H1 (cell line): Measurements from ENCODE around the gene SLC35F3. TPM values are rescaled to one million over a fixed set of nuclear protein-coding genes. Genes with fewer than 3 reads are reported as not detected.

ENCODE experiments used
- CTCF ChIA-PET: fragments of 300-600 bp; sonication (Branson Sonifier 250); formaldehyde crosslinking; loops from one replicate; lab custom pipeline; 2021; ENCODE audit not compliant: partially characterized antibody; lab: Charles Lee
- POLR2A ChIA-PET: fragments of 300-600 bp; sonication (Branson Sonifier 250); formaldehyde crosslinking; loops from one replicate; lab custom pipeline; 2021; ENCODE audit warnings: inconsistent platforms; ENCODE audit not compliant: partially characterized antibody; lab: Charles Lee
- DNase-seq, 2 experiments: peaks; one replicate each; pipeline versions ENCODE4 v3.0.0 to v3.0.0-alpha.2; 2010 to 2022; ENCODE audit warnings: low spot score in 2 of 2, low read depth in 1 of 2, mixed read lengths in 1 of 2
- FAIRE-seq: peaks from 2 replicates; lab custom pipeline; 2011; peaks lifted over from hg19 to GRCh38; lab: Jason Lieb, UNC
- H2AFZ ChIP-seq: 2 replicates; pipeline ENCODE4 v1.8.1; 2012; ENCODE audit warnings: low read length, inconsistent platforms
- H2AK5ac ChIP-seq: 2 replicates; pipeline ENCODE4 v1.6.1; 2013; ENCODE audit warnings: low read depth, low read length
- H2BK120ac ChIP-seq: replicated peaks from 2 replicates; pipeline ENCODE3; 2013; ENCODE audit warnings: low read depth, low read length, inconsistent platforms
- H2BK12ac ChIP-seq: 2 replicates; pipeline ENCODE4 v1.6.1; 2013; ENCODE audit warnings: low read depth, low read length
- H2BK15ac ChIP-seq: 2 replicates; pipeline ENCODE4 v1.6.1; 2013; ENCODE audit warnings: low read length
- H2BK20ac ChIP-seq: 2 replicates; pipeline ENCODE4 v1.6.1; 2013; ENCODE audit warnings: low read length
- H2BK5ac ChIP-seq: 2 replicates; pipeline ENCODE4 v1.6.1; 2013; ENCODE audit warnings: low read depth, low read length
- H3K14ac ChIP-seq: 2 replicates; pipeline ENCODE4 v1.6.1; 2013; ENCODE audit warnings: inconsistent platforms; ENCODE audit not compliant: insufficient read length
- H3K18ac ChIP-seq: 2 replicates; pipeline ENCODE4 v1.6.1; 2013; ENCODE audit warnings: low read length; ENCODE audit errors: extremely low read depth
- H3K23ac ChIP-seq: 2 replicates; pipeline ENCODE4 v1.6.1; 2013; ENCODE audit warnings: inconsistent platforms; ENCODE audit not compliant: insufficient read length
- H3K23me2 ChIP-seq: 2 replicates; pipeline ENCODE4 v1.6.1; 2013; ENCODE audit warnings: low read depth, low read length
- H3K27ac ChIP-seq: 2 replicates; pipeline ENCODE4 v1.6.1; 2011; ENCODE audit warnings: low read depth, low read length, inconsistent platforms
- H3K27me3 ChIP-seq, 4 experiments: replicated peaks in 1 of 4; 1 replicate in 1 of 4; 2 replicates in 3 of 4; pipeline versions ENCODE4 v1.6.1 to v1.8.1; 2011 to 2013; ENCODE audit warnings: low read length in 3 of 4, mild to moderate bottlenecking in 3 of 4, inconsistent platforms in 2 of 4, mixed read lengths in 2 of 4, moderate library complexity in 1 of 4; ENCODE audit not compliant: control insufficient read depth in 3 of 4, insufficient read depth in 3 of 4; ENCODE audit errors: extremely low read depth in 1 of 4
- H3K36me3 ChIP-seq, 4 experiments: 2 replicates each; pipeline versions ENCODE4 v1.6.1 to v1.8.1; 2011 to 2013; ENCODE audit warnings: mild to moderate bottlenecking in 4 of 4, low read length in 3 of 4, moderate library complexity in 2 of 4, control low read depth in 1 of 4, inconsistent platforms in 1 of 4; ENCODE audit not compliant: insufficient read depth in 4 of 4, control insufficient read depth in 2 of 4
- H3K4ac ChIP-seq: replicated peaks from 2 replicates; pipeline ENCODE3; 2013; ENCODE audit warnings: low read length, low read depth, mixed read lengths, inconsistent platforms; ENCODE audit not compliant: insufficient read length
- H3K4me1 ChIP-seq, 4 experiments: replicated peaks in 1 of 4; 1 replicate in 1 of 4; 2 replicates in 3 of 4; pipeline versions ENCODE4 v1.6.1 to v1.8.1; 2011 to 2013; ENCODE audit warnings: low read length in 3 of 4, inconsistent platforms in 2 of 4, mixed read lengths in 1 of 4; ENCODE audit not compliant: insufficient read depth in 4 of 4, control insufficient read depth in 3 of 4
- H3K4me2 ChIP-seq, 2 experiments: 2 replicates each; pipeline versions ENCODE4 v1.6.1 to v1.8.1; 2011 to 2013; ENCODE audit warnings: low read depth in 2 of 2, low read length in 2 of 2, control low read depth in 1 of 2, inconsistent platforms in 1 of 2, mild to moderate bottlenecking in 1 of 2; ENCODE audit not compliant: insufficient read depth in 1 of 2
- H3K4me3 ChIP-seq, 4 experiments: fragments of 200-600, 300-600 bp in 1 of 4; sonication (generic), shearing (Covaris generic), sonication (Bioruptor Twin) in 1 of 4; 2 replicates each; pipeline versions ENCODE4 v1.5.1 to v1.8.1; 2011 to 2016; ENCODE audit warnings: low read length in 4 of 4, low read depth in 3 of 4, control low read depth in 2 of 4, inconsistent platforms in 2 of 4, mild to moderate bottlenecking in 2 of 4, mixed read lengths in 1 of 4, moderate library complexity in 1 of 4; ENCODE audit not compliant: insufficient read depth in 2 of 4; ENCODE audit errors: extremely low read depth in 1 of 4
- H3K56ac ChIP-seq: replicated peaks from 2 replicates; pipeline ENCODE3; 2013; ENCODE audit warnings: low read depth, mild to moderate bottlenecking, mixed read lengths, low read length, inconsistent platforms; ENCODE audit not compliant: insufficient read length
- H3K79me1 ChIP-seq: 2 replicates; pipeline ENCODE4 v1.6.1; 2013; ENCODE audit warnings: low read depth, low read length, control low read depth
- H3K79me2 ChIP-seq, 2 experiments: 2 replicates each; pipeline versions ENCODE4 v1.6.1 to v1.8.1; 2012 to 2013; ENCODE audit warnings: low read length in 2 of 2, mild to moderate bottlenecking in 2 of 2, inconsistent platforms in 1 of 2; ENCODE audit not compliant: insufficient read depth in 2 of 2, control insufficient read depth in 1 of 2
- H3K9ac ChIP-seq, 4 experiments: replicated peaks in 1 of 4; 1 replicate in 1 of 4; 2 replicates in 3 of 4; pipeline versions ENCODE4 v1.6.1 to v1.8.1; 2011 to 2013; ENCODE audit warnings: low read depth in 3 of 4, low read length in 3 of 4, control low read depth in 2 of 4, mild to moderate bottlenecking in 2 of 4, moderate library complexity in 2 of 4, inconsistent platforms in 1 of 4; ENCODE audit errors: extremely low read depth in 1 of 4
- H3K9me3 ChIP-seq, 2 experiments: 2 replicates each; pipeline versions ENCODE4 v1.6.1 to v1.8.1; 2012 to 2013; ENCODE audit warnings: mild to moderate bottlenecking in 2 of 2, moderate library complexity in 2 of 2, control low read depth in 1 of 2, inconsistent platforms in 1 of 2, low read depth in 1 of 2, low read length in 1 of 2, mixed read lengths in 1 of 2; ENCODE audit not compliant: insufficient read depth in 2 of 2
- H4K20me1 ChIP-seq, 2 experiments: replicated peaks in 1 of 2; 2 replicates each; pipeline versions ENCODE3 to v1.8.1; 2011 to 2013; ENCODE audit warnings: inconsistent platforms in 2 of 2, low read length in 2 of 2, mild to moderate bottlenecking in 1 of 2; ENCODE audit not compliant: insufficient read depth in 2 of 2, control insufficient read depth in 1 of 2
- H4K5ac ChIP-seq: 2 replicates; pipeline ENCODE4 v1.6.1; 2013; ENCODE audit warnings: low read length, low read depth, mixed read lengths, inconsistent platforms; ENCODE audit not compliant: insufficient read length
- H4K8ac ChIP-seq: 2 replicates; pipeline ENCODE4 v1.8.0; 2013; ENCODE audit warnings: mild to moderate bottlenecking, moderate library complexity, low read length, inconsistent platforms; ENCODE audit not compliant: insufficient read depth; ENCODE audit errors: extremely low read depth
- H4K91ac ChIP-seq: replicated peaks from 2 replicates; pipeline ENCODE3; 2013; ENCODE audit warnings: low read length, mixed read lengths, inconsistent platforms; ENCODE audit not compliant: insufficient read length
- ASH2L ChIP-seq: fragments of 200-600, 300-600 bp; sonication (generic); IDR thresholded peaks from one replicate; pipeline ENCODE4 v1.7.1; 2017; ENCODE audit warnings: low read length
- BACH1 ChIP-seq: IDR thresholded peaks from 2 replicates; pipeline ENCODE4 v1.6.1; 2012; ENCODE audit warnings: low read length, improper control_type of control experiment
- BCL11A ChIP-seq, 2 experiments: IDR thresholded peaks; one replicate each; pipeline ENCODE4 v1.6.1; 2011; ENCODE audit warnings: low read depth in 2 of 2, low read length in 2 of 2, mild to moderate bottlenecking in 2 of 2
- EZH2 ChIP-seq: fragments of 200-600 bp; sonication (generic); IDR thresholded peaks from 2 replicates; pipeline ENCODE4 v1.7.1; 2012; ENCODE audit warnings: low read depth, mild to moderate bottlenecking, moderate library complexity, low read length, inconsistent platforms; ENCODE audit not compliant: severe bottlenecking
- KDM4A ChIP-seq: IDR thresholded peaks from one replicate; pipeline ENCODE4 v1.7.1; 2012; ENCODE audit warnings: low read depth, mild to moderate bottlenecking, moderate library complexity, low read length, inconsistent platforms; ENCODE audit not compliant: severe bottlenecking
- NANOG ChIP-seq: IDR thresholded peaks from 2 replicates; pipeline ENCODE4 v1.6.1; 2011; ENCODE audit warnings: low read length, low read depth, mild to moderate bottlenecking, inconsistent platforms; ENCODE audit not compliant: insufficient read depth, poor library complexity, severe bottlenecking
- SIRT6 ChIP-seq: IDR thresholded peaks from one replicate; pipeline ENCODE4 v1.7.1; 2012; ENCODE audit warnings: low read length, inconsistent platforms
- SUZ12 ChIP-seq: fragments of 200-600 bp; sonication (generic); IDR thresholded peaks from 2 replicates; pipeline ENCODE4 v1.6.1; 2012; ENCODE audit warnings: mild to moderate bottlenecking, inconsistent platforms, low read length, moderate library complexity, mixed read lengths
- WGBS, 2 experiments: shearing (Covaris generic) in 1 of 2; methylation state at CpG; one replicate each; pipeline versions ENCODE4 v1.1.6 to v1.1.7; 2013 to 2015; ENCODE audit warnings: low lambda C conversion rate in 2 of 2, mixed read lengths in 2 of 2, inconsistent platforms in 1 of 2, low coverage in 1 of 2, missing lambda C conversion rate in 1 of 2; ENCODE audit not compliant: insufficient replicate concordance in 2 of 2, insufficient coverage in 1 of 2, insufficient read length in 1 of 2; ENCODE audit errors: extremely low coverage in 1 of 2, missing lambda C conversion rate in 1 of 2; 5-methylcytosine and 5-hydroxymethylcytosine counted together
- polyA plus RNA-seq, 7 experiments: library from polyadenylated mRNA; depleted of rRNA in 3 of 7; stranded (reverse) in 5 of 7; unstranded in 2 of 7; fragments of >200 nt in 5 of 7; fragments of 200-250 nt in 2 of 7; gene quantifications; 1 replicate in 5 of 7; 2 replicates in 1 of 7; 4 replicates in 1 of 7; pipeline versions ENCODE4 v1.2.1 to v1.2.3, GENCODE V29; 2011 to 2013; ENCODE audit warnings: missing spikeins in 2 of 7, mixed read lengths in 2 of 7
- total RNA-seq: library from RNA; stranded (reverse); fragmentation: NEBNext Ultra II Directional; extraction: Animal tissue kit (Norgen Biotek cat#: 25700); gene quantifications from 2 replicates; pipeline ENCODE4 v1.2.1, GENCODE V29; 2021
- TF ChIP-seq, protein P1 (sequence below): IDR thresholded peaks from 2 replicates; pipeline ENCODE4 v1.6.1; 2012; ENCODE audit warnings: inconsistent platforms

SLC35F3 gene
- total and polyA plus RNA-seq, 2 of the 8 experiments (the other 6 are each of a cell fraction or from before 2014, with no cell fraction given), result 0.78 to 1.2 TPM

DNA sequence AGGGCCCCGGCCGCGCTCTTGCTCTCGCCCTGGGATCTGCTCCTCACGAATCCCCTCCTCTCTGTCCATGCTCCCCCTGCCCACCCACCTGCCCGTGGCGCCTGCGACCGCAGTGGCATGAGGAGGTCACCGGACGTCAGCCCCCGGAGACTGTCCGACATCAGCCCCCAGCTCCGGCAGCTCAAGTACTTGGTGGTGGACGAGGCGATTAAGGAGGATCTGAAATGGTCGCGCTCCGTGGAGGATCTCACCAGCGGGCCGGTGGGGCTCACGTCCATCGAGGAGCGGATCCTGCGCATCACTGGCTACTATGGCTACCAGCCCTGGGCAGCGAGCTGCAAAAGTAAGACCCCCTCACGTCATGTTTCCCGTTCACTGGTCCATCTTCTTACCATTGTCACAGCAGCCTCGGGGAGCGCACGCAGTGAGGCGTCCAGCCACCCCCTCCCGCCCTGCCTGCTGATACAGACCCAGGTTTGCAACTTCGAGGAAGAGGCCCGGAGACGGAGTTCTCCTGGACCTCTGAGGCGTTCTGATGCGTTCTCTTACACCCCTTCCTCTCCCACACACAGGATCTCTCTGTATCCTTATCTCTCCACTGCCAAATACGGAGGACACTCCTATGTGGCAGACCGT is 1.1 kb downstream of the SLC35F3 start:
- no peak overlapping the region for H2BK5ac ChIP-seq
- peaks cover 18 to 31% (median 23%) of the 10 kb centered on the region in 4 experiments for H3K27me3 ChIP-seq
- POLR2A ChIA-PET, result no interaction called here
- H3K23ac ChIP-seq, result no peak overlapping the region
- DNase-seq (peak in 1 of 2 experiments; percentile 55), FAIRE-seq (no peak)
- peak overlapping the region; percentile 45 to 71 (median 64) for H3K4me3 ChIP-seq
- no peak overlapping the region for H3K4ac ChIP-seq
- H3K4me1 ChIP-seq, result peaks cover 0 to 4% (median 2%) of the 10 kb centered on the region in 4 experiments; a peak in 3 of 7 replicates
- no peak overlapping the region for H2BK120ac ChIP-seq
- peak overlapping the region; percentile 38; the same call in 1 of the 2 replicates for H2AFZ ChIP-seq
- 12% methylated on average over 35 of the region's 40 CpGs; no CpG with 5 or more reads in 1 of the 2 experiments for WGBS, 2 experiments
- H2BK15ac ChIP-seq, result no peak overlapping the region
- no peaks in the 10 kb centered on the region for H3K79me1 ChIP-seq
- no peak overlapping the region for H3K18ac ChIP-seq
- no peak overlapping the region for H3K9ac ChIP-seq
- CTCF ChIA-PET, result interaction anchor here (0.7 to 2.1 kb wide), 20 partner anchors 8 to 604 kb away, joined by 3 to 9 read pairs (median 3); no protein-coding TSS in a partner anchor
- peaks cover 14% of the 10 kb centered on the region for H3K23me2 ChIP-seq
- no peak overlapping the region for H2BK20ac ChIP-seq
- H3K9me3 ChIP-seq, result no peaks in the 10 kb centered on the region
- no peaks in the 10 kb centered on the region; a peak in 1 of 8 replicates for H3K36me3 ChIP-seq
- peak overlapping the region; percentile 77 to 94 for H3K4me2 ChIP-seq
- TF ChIP-seq ASH2L (peak; percentile 22), EZH2 (peak; percentile 82), NANOG (no peak), SIRT6 (no peak), BACH1 (no peak), BCL11A (IDR thresholded peaks at IDR 0.05; ENCODE audit: low read depth in 2 of 2, low read length in 2 of 2) (no peak), SUZ12 (peak; percentile 87), KDM4A (peak; percentile 78)
- TF ChIP-seq, protein P1, sequence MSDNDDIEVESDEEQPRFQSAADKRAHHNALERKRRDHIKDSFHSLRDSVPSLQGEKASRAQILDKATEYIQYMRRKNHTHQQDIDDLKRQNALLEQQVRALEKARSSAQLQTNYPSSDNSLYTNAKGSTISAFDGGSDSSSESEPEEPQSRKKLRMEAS, result 0 out of 2 replicates have a peak, but pooled peaks have one; percentile 12
- TF ChIP-seq, all 59 proteins: peak for 5
- H3K79me2 ChIP-seq, result no peaks in the 10 kb centered on the region
- H3K14ac ChIP-seq, result no peak overlapping the region
- H3K56ac ChIP-seq, result no peak overlapping the region
- H3K27ac ChIP-seq, result no peak overlapping the region
- H4K91ac ChIP-seq, result no peak overlapping the region
- H4K8ac ChIP-seq, result no peak overlapping the region
- no peak overlapping the region for H4K5ac ChIP-seq
- no peak overlapping the region for H2BK12ac ChIP-seq
- no peak overlapping the region for H2AK5ac ChIP-seq
- H4K20me1 ChIP-seq, result peaks cover 0 to 2% of the 10 kb centered on the region in 2 experiments
